Kidney epithelial cell (primary cell): Measurements from ENCODE around the gene ATP2A3. TPM values are rescaled to one million over a fixed set of nuclear protein-coding genes. Genes with fewer than 3 reads are reported as not detected.

ENCODE experiments used
- DNase-seq: peaks from one replicate; pipeline ENCODE4 v3.0.0-alpha.2; 2010; ENCODE audit warnings: low read depth
- H3K27me3 ChIP-seq: 2 replicates; pipeline ENCODE4 v1.6.0; 2011; ENCODE audit warnings: low read length; ENCODE audit not compliant: control insufficient read depth, insufficient read depth
- H3K36me3 ChIP-seq: 2 replicates; pipeline ENCODE4 v1.5.1; 2011; ENCODE audit warnings: low read length; ENCODE audit not compliant: control insufficient read depth, insufficient read depth
- H3K4me3 ChIP-seq: 2 replicates; pipeline ENCODE4 v1.5.1; 2011; ENCODE audit warnings: low read depth, mild to moderate bottlenecking, control low read depth, low read length
- CTCF ChIP-seq: IDR thresholded peaks from 2 replicates; pipeline ENCODE4 v1.5.1; 2011; ENCODE audit warnings: mild to moderate bottlenecking, moderate library complexity, low read length, control low read depth, inconsistent platforms; ENCODE audit not compliant: insufficient read depth, poor library complexity, severe bottlenecking
- total RNA-seq: library from RNA; depleted of rRNA; stranded (reverse); fragments of >200 nt; gene quantifications from 2 replicates; pipeline ENCODE4 v1.2.3, GENCODE V29; 2015

ATP2A3 gene
- total RNA-seq, 1 donor from 2014 or later: 11.1 TPM

DNA sequence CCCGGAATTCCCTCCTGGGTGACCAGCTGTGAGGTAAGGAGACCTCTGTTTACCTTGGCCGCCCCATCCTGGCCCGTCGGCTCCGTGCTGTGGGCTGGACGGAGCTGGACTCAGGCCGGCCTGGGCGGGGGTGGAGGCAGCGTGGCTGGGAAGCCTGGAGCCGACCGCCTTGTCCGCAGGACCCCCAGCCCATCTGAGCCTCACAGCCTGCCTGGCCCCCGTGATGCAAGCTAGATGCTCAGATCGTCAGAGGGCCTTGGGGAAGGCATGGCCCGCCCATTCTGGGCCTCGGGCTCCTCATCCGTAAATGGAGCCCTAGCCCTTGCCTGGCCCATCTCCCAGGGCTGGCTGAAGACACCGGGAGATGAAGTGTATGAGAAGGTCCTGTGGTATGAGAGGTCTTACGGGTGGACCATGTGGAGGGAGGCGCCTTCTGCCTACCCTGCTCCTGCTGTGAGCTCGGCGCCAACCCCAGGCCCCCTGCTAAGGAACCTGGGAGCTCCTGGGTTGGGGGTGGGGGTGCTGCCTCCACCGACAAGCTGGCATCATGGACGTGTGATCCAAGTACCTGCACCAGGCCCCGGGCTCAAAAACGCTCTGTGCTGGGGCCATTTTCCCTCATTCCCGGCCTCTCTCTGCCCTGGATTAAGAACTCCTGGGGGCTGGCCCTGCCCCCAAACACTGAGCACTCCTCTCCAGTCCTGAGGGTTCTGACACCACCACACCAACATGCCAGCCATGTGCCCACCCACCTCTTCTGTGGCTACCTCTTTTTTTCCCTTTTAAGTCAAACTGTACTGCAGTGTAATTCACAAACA is 42.5 kb downstream of the ATP2A3 start:
- Histone ChIP-seq H3K27me3 (peaks cover 26% of the 10 kb centered on the region), H3K36me3 (no peaks in the 10 kb centered on the region), H3K4me3 (no peak overlapping the region)
- DNase-seq: no peak
- no peak for TF ChIP-seq CTCF

GRCh38 chr17:3921006-3921405 is 43.2 kb downstream of the ATP2A3 start:
- H3K4me3 ChIP-seq: no peak overlapping the region
- DNase-seq: no peak
- no peaks in the 10 kb centered on the region for H3K36me3 ChIP-seq
- no peak for TF ChIP-seq CTCF
- peaks cover 26% of the 10 kb centered on the region for H3K27me3 ChIP-seq

GRCh38 chr17:3919123-3919624 is 45.1 kb downstream of the ATP2A3 start:
- H3K36me3 ChIP-seq: no peaks in the 10 kb centered on the region
- H3K27me3 ChIP-seq: peaks cover 13% of the 10 kb centered on the region
- no peak for TF ChIP-seq CTCF
- DNase-seq: no peak
- no peak overlapping the region for H3K4me3 ChIP-seq

DNA sequence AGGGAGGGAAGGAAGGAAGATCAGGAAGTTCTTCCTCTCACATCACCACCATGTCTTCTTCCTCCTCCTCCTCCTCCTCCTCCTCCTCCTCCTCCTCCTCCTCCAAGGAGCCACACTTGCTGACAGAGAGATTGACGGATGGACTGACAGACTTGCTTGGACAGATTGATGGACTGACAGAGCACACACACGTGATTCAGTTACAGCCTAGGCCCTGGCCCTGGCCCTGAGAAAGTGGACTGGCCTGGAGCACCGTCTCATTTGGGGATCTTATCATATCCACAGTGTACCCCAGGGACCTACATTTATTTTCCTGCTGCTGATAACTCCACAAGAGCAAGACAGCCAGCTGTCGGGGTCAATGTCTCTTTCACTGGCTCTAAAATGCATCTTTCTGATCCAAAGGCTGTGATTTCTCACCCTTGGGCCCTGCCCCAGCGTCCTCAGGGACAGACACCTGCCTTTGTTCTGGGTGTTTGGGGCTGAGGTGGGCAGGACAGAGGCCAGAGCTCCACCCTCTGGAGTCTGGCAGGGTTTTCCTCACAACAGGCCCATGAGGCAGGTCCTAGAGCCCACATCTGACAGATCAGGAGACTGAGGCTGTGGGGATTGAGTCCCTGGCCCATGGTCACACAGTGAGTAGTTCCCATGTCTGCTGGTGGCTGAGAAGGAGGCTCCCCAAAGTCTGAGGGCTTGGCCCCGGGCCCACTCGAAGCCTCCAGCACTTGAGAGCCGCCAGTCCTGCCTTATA is 45.7 kb downstream of the ATP2A3 start:
- Histone ChIP-seq H3K4me3 (no peak overlapping the region), H3K27me3 (peaks cover 6% of the 10 kb centered on the region), H3K36me3 (no peaks in the 10 kb centered on the region)
- no peak for DNase-seq
- no peak for TF ChIP-seq CTCF

- no peak for TF ChIP-seq CTCF
- DNase-seq: no peak
- Histone ChIP-seq H3K36me3 (no peaks in the 10 kb centered on the region), H3K4me3 (no peak overlapping the region), H3K27me3 (peaks cover 6% of the 10 kb centered on the region)
Measured at GRCh38 chr17:3917391-3917931, 46.8 kb downstream of the ATP2A3 start.
